Cerebellar nuclear complex (tissue), 1 donor: ENCODE results near the gene SLC26A4.

Source experiments
- DNase-seq, 2 experiments: peaks; one replicate each; lab custom pipeline; 2025; lab: John Stamatoyannopoulos, UW

The SLC26A4 gene

DNA sequence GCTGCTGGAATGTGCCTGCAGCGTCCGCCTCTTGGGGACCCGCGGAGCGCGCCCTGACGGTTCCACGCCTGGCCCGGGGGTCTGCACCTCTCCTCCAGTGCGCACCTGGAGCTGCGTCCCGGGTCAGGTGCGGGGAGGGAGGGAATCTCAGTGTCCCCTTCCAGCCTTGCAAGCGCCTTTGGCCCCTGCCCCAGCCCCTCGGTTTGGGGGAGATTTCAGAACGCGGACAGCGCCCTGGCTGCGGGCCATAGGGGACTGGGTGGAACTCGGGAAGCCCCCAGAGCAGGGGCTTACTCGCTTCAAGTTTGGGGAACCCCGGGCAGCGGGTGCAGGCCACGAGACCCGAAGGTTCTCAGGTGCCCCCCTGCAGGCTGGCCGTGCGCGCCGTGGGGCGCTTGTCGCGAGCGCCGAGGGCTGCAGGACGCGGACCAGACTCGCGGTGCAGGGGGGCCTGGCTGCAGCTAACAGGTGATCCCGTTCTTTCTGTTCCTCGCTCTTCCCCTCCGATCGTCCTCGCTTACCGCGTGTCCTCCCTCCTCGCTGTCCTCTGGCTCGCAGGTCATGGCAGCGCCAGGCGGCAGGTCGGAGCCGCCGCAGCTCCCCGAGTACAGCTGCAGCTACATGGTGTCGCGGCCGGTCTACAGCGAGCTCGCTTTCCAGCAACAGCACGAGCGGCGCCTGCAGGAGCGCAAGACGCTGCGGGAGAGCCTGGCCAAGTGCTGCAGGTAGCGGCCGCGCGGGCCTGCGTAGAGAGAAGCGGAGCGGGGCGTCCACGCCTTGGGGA, 645 bp downstream of the SLC26A4 start:
- DNase-seq: no peak

DNA sequence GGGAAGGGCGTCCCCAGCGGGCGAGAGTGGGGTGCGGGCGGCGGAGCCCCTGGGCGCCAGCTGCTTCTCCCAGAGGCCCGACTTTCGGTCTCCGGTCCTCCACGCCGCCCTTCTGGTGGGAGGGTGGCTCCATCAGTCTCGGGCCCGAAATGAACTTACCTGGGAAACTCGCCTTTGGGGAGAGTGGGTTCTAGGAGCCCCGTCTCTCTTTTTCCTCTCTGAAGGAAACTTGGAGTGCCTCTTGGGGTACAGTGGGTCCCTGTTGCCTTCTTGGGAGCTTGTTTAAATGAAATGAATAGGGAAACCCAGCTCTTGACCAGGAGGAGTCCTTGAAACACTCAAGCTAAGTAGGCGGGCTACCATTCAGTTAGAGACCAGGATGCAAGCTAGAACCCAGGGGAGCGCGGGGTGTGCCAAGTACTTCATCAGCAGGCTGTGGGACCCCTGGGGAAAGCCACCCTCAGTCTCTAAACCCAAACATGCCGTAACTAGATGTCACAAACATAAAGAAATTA, 1.3 kb downstream of the SLC26A4 start:
- no peak for DNase-seq

DNA sequence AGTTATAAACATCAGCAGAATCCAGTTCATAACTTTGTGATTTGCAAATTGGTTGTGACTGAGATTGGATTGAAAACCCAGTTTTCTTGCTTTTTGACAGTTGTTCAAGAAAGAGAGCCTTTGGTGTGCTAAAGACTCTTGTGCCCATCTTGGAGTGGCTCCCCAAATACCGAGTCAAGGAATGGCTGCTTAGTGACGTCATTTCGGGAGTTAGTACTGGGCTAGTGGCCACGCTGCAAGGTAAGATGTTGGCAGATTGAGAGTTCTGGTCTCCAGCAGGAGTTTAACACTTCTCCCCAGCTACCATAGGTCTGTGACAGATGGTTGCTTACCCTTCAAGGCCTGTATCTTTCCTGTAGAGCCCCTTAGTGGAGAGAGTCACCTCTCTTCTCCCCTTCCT, 2.6 kb downstream of the SLC26A4 start:
- DNase-seq: no peak

DNA sequence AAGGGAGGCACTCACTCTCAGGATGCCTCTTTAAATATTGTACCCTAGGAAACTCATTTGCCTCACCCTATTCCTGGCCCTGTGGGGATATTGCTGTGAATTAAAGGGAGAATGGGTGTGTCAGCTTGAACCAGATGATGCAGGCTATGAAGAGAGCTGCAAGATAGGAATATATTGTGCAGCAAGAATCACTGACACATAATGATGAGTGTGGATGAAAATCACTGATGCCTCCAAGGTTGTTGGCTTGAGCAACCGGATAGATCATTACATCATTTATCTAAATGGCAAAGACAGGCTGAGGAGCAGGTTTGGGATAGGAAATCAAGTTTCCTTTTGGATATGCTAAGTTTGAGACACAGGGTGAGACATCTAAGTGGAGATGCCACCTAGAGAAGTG, 6.2 kb downstream of the SLC26A4 start:
- DNase-seq: no peak

DNA sequence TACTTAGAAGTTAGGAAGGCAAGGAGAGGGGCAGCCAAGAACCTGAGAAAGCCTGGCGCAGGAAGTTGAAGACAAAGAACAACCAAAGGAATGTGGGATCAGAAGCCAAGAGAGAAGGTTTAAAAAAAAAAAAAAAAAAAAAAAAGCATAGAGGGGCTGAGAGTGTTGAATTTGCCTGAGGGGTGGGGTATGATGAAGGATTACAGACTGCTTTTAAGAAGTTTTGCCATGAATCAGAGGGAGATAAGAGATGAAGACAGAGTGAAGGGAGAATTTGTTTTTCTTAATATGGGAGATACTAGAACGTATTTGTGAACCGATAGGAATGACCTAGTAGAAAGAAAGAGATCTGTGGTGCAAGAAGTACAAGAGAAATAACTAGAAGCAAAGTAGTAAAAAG, 6.7 kb downstream of the SLC26A4 start:
- DNase-seq: no peak

DNA sequence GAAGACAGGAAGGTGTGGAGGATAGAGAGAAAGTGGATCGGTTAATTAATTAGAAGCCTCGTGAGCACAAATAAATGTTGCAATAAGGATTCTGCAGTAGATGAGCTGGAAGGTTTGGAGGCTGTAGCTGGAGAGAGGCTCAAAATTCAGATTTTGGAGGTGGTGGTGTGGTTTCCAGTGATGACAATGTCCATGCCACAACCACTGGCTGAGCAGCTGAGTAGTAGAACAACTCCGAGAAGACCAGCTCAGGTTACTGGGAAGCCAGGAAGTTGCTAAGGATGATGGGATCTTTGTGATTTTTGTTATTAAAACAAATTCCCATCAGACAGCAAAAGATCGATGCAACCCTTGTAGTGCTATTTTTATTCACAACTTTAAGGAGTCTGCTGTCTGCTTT, 7.7 kb downstream of the SLC26A4 start:
- DNase-seq: no peak

DNA sequence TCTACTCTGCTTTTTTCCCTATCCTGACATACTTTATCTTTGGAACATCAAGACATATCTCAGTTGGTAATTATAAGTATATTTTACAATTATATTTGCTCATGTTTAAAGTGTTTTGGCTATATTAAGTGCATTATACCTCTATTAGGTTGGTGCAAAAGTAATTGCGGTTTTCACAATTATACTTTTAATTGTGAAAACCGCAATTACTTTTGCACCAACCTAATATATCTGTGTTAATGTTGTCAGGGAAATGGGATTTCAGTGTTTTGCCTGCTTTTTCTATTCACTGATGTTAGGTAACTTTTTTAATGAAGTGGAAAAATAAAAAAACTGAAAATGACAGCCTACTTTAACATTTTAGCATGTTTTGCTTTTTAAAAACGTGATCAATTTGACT, 11.6 kb downstream of the SLC26A4 start:
- DNase-seq: no peak

DNA sequence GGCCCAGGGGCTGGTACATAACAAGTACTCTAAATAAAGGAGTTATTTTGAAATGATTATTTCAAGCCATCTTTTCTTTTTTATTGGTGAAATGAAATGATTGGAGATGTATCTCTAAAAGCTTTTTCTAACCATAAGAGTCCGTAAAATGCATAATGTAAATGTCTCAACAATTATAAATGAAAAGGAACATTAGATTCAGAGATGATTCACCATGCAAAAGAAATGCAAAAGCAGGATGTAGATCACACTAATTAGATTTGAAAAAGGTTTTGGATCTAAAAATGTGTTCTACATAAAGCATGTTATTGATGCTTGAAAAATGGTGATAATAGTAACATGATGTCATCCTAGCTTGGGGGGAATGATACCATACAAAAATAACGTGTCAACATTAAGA, 15.6 kb downstream of the SLC26A4 start:
- DNase-seq: no peak

DNA sequence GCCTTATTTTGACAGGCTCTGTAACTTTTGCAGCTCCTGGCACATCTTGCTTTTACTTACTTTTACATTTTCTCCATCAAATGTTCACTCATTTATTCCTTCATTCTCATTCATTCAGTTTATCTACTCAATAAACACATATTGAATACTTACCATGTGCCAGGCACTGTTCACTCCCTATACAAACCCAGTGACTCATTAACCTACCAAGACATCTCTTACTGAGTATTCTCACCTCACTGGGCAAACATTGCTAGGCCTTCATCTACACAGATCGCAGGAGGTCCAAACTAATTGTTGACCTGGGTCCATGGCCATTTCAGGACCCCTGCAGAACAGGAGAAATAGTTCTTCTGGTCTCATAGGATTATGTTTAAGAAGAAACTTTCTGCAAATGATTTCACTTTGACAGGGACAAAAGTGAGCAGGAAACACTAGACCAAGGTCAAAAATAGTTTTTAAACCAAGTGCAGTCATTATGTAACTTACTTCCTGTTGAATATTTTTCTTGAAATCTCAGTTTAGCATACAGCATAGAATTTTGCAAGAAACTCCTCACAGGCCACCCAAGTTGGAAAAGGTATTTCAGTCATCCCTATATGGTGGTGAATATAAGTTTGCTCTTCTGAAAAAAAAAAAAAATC, 17.6 kb downstream of the SLC26A4 start:
- DNase-seq: no peak

DNA sequence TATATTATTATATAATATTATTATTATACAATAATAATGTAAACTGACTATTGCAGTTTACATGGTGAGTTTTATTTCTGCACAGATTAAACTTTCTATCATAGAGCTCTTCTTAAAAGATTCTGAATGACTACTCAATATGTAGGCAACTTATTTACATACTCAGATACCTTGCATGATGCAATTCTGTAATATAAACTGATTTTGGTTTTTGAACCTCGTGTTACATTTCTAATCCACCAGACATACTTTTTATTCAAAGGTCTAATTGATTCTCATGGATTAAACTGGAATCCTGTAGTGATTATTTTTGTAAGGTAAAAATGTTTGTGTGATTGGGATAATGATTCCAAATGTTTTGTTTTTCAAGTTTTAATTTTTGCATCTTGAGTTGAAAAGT, 19.9 kb downstream of the SLC26A4 start:
- DNase-seq: no peak

DNA sequence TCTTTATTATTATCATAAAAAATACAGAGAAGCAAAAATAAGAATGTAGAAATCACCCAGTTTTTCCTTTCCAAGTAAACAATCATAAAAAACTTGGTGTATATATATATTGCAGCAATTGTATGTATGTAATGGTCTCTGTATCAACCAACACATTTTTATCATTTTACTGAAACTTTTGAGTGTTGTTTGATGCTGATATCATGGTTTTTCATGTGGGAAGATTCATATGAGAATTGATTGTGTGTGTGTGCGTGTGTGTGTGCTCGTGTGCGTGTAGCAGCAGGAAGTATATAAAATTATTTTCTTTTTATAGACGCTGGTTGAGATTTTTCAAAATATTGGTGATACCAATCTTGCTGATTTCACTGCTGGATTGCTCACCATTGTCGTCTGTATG, 22.3 kb downstream of the SLC26A4 start:
- DNase-seq: no peak

DNA sequence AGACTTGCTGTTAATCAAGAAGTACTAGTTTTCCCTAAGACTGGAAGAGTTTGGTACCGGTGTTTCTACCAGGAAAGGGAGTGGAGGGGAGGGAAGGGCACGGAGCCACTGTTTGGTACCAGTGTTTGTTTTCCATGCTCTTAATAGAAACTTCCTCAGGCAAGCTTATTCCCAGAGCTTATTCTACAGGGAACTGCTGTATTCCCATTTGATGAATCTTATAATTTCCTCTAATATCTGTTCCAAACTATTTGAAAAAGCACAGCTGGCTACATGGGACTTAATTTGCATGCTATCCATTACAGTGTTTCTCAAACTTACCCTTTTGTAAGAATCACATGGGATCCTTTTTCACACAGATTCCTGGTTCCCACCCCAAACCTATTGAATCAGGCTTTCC, 23.7 kb downstream of the SLC26A4 start:
- DNase-seq: no peak

DNA sequence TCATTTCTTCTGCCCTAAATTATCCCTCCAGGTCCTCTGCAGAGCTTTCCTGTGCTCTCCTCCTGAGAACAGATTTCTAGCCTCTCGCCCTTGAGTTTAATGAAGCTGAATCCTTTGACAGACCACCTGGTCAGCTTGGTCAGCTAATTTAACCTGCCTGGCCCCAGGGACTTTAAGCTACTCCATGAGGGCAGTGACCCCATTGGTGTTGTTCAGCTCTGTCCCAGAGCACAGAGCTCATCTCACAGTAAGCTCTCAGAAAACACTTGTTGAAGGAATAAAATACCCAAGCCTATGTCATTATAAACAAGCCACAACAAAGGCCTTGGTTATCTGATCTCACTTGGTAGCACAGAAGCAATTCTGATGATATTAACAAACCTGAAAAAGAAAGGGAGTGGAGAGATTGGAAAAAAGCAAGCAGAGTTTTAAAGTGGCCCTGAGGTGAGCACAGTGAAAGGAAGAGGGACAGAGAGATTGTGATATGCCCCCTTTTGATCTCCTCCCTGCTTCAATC, 24.4 kb downstream of the SLC26A4 start:
- DNase-seq: no peak

DNA sequence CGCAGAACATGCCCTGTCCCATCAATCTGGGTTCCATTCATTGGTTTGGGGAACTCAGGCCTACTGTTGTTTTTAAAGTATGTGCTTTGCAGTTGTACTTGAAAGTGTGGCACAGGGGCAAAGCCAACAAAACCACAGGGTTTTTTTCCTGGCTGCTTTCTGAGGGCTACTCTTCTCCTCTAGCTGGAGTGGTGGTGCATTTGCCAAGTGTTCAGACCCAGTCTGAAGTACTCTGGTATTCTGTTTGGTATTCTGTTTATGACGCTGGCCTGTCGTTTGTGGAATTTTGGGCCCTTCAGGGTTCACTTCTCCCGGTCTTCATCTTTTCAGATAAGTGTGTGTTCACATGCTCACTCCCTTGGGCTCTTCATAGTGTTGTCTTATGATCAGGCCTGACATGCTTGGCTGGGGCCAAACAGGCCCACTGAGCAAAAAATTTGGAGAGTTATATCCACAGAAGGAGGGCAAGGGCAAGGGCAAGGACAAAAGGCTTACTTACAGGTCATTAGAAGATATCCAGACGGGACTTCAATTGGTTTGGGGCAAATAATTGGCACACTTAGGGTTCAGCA, 26.3 kb downstream of the SLC26A4 start:
- no peak for DNase-seq

DNA sequence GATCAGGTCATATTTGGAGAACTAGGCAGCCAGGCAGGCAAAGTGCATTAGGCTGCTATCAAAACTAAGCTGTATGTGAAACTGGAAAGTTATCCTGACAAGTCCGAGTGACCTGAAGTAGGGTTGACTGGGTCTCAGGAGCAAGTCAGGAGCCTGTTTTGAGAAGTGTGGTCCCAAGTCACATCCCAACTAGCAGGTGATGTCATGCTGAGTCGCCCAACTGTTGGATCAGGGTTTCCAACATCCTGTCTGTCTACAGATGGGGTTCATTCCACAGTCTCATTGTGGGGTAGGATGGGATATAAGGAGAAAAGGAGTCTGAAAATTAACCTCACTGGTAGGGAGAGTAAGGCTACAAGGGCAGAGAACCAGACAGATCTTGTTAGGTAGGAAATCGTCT, 27.0 kb downstream of the SLC26A4 start:
- DNase-seq: no peak

DNA sequence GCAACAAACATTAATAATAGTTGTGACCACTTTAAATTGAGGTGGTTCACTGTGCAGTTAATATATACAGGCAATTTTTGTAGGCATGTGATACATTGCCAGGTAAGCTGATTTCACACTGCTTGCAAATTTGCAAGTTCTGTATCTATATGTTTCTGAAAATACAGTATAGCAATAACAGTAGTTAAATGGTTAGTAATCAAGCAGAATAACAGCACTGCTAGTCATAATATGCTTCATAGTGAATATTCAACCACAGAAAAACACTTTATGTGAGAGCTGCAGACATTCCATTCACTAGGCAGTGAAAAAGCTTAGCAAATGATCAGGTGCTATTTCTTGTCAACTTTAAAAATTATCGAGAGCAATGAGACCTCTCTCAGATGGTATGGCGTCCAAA, 28.9 kb downstream of the SLC26A4 start:
- no peak for DNase-seq

DNA sequence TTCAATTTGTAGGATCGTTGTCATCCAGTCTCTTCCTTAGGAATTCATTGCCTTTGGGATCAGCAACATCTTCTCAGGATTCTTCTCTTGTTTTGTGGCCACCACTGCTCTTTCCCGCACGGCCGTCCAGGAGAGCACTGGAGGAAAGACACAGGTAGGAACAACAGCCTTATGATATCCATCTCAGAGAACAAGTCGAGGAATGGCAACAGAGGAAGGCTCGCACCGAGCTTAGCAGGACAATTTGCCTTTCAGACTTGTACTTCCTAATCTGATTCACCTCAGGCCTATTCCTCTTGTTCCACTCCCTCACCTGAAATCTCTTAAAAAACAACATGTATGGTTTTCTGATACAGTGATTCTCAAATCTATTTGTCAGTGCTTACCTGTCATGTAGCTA, 29.5 kb downstream of the SLC26A4 start:
- no peak for DNase-seq

DNA sequence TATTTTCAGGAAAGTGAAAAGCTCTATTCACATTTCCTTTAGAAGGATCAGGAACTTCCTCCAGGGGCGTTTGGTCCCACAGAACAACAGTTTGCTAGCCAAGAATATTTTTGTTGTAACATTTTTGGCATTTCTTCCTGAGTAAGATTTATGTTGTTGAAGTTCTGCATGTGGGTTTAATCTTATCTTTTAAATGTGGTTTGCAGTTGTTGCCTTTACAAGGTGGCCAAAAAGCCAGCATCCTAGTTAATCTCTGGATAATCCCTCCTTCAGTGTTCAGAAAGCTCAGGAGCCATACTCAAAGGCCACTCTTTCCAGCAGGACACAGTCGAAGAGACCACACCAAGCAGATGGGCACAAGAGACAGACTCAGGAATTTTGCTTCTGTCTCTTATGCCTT, 30.0 kb downstream of the SLC26A4 start:
- no peak for DNase-seq

DNA sequence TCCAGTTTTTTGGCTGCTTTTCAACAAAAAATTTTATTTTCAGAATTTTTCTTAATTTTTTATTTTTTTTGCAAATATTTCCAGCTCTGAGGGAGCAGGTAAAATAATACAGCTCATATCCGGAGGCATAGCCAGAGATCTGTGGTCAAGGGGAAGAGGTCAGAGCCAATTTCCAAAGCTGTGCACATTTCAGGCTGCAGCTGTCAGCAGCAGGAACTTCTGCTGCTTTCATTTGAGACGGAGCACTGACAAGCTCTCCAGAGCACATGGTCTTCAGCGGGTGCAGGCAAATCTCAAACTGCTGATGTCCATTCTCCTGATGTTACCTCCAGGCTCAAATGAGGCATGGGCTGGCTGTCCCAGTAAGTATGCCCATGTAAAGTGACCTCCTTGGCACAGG, 31.1 kb downstream of the SLC26A4 start:
- DNase-seq: no peak

DNA sequence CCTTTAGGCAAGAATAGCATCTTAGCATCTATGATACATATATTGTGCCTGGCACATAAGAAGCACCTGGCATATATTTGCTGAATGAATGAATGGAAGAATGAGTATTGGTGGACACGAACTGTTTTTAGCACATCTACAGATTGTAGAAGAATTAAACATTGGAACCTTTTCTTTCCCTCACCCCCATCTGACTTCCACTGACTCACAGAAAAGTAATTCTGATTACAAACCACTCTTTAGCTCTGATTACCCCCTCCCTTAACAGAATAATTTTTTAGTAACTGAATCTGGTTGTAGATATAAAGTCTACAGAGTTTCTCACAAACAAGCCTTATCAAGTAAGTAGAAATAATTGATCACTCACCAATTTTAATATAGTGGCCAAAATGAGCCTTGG, 31.9 kb downstream of the SLC26A4 start:
- no peak for DNase-seq

DNA sequence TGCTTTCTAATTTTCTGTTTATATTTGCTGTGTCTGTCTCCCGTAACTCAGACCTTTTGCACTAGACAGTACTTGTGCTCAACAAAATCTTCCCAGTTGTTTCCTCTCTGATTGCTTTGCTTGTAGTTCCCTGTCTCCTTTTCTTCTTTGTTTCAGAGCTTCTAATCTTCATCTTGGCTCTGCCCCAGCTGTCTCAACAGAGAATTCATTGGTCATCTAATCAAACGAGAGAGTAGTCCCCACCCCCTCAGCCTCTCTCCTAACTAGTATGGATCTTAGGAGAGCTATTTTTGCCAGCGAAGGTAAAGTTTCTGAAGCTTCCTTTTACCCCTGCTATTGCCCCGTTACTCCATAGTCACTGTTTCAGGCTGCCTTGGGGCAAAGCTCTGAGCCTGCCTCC, 32.8 kb downstream of the SLC26A4 start:
- no peak for DNase-seq

DNA sequence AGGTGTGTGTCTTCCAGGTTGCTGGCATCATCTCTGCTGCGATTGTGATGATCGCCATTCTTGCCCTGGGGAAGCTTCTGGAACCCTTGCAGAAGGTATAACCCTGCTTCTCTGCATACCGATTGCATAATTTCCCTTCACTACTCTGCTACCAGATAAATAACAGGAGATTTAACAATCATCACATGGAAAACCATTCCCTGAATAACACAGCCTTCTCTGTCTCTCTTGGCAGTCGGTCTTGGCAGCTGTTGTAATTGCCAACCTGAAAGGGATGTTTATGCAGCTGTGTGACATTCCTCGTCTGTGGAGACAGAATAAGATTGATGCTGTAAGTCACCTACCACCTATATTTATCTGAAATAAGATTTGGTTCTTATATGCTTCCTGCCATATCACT, 33.8 kb downstream of the SLC26A4 start:
- no peak for DNase-seq

DNA sequence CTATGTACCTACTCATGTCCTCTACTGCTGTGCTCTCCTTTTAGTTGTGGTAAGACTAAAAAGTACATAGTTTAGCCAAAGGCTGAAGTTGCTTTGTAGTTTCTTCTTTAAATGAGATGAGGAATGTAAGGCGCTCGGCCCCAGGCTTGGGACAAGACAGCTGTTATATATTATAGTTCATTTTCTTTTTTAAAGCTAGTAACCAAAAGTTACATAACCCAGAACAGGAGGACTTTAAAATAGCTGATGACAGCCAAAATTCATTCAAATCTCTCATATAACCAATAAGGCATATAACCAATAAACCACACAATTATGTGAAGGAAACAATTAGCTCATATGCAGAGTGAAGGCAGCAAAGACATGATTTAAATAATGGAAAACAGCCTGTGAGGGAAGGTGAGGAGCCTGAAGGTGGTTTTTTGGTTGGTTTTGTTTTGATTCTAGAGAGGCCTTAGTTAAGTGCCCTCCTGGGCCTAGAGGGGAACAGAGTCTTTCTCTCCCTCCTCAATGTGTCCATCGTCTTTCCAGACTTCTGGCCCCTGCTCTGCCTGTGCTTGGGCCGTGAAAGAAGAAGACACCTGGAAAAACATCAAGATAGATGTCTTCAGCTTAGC, 35.8 kb downstream of the SLC26A4 start:
- no peak for DNase-seq
